ENCODE measurements around the gene MYO15A. TPM values are rescaled to one million over a fixed set of nuclear protein-coding genes. Genes with fewer than 3 reads are reported as not detected.

MYO15A gene
- total and polyA plus RNA-seq, 12 donors: 0.44 to 3.5 (median 0.88) TPM; not detected in 2

- no peaks in the 10 kb centered on the region for H3K9me3 ChIP-seq (replicated peaks in 1 of 3)
- H3K27ac ChIP-seq: peak overlapping the region in 3 of 5 donors; percentile 37 to 99 (median 57)
- peaks cover 0 to 36% of the 10 kb centered on the region in 2 donors for H3K36me3 ChIP-seq (replicated peaks in 1 of 2)
- intact Hi-C loops (cut with DNase I): no loop called here
- no peaks in the 10 kb centered on the region for H3K27me3 ChIP-seq
- WGBS, 4 donors: 19 to 53% (median 38%) methylated on average over 2 to 3 of the region's 3 CpGs
- H3K4me3 ChIP-seq: peak overlapping the region in 1 of 4 donors; percentile 9
- no peak for TF ChIP-seq CTCF (IDR thresholded peaks at IDR 0.05)
- no peak for TF ChIP-seq POLR2A (IDR thresholded peaks at IDR 0.05)
- peaks cover 56 to 84% of the 10 kb centered on the region in 2 donors for H3K4me1 ChIP-seq (replicated peaks in 1 of 2)
- peak in 6 of 7 donors; percentile 45 to 80 (median 63) for DNase-seq
Measured at GRCh38 chr17:18191236-18191667, 82.7 kb downstream of the MYO15A start.

- H3K4me3 ChIP-seq: no peak overlapping the region
- H3K9me3 ChIP-seq (replicated peaks in 1 of 3): no peaks in the 10 kb centered on the region
- peaks cover 0 to 44% of the 10 kb centered on the region in 2 donors for H3K36me3 ChIP-seq (replicated peaks in 1 of 2)
- peaks cover 51 to 79% of the 10 kb centered on the region in 2 donors for H3K4me1 ChIP-seq (replicated peaks in 1 of 2)
- TF ChIP-seq CTCF (IDR thresholded peaks at IDR 0.05) (peak in 3 of 6 experiments; percentile 6 to 12 (median 7)), POLR2A (IDR thresholded peaks at IDR 0.05) (no peak)
- no peak for DNase-seq
- intact Hi-C loops (cut with DNase I): no loop called here
- peak overlapping the region in 1 of 5 donors; percentile 99 for H3K27ac ChIP-seq
- 76 to 90% (median 83%) methylated on average over 2 of the region's 2 CpGs for WGBS, 4 donors
- no peaks in the 10 kb centered on the region for H3K27me3 ChIP-seq
Measured at GRCh38 chr17:18191967-18192366, 83.4 kb downstream of the MYO15A start.

GRCh38 chr17:18194394-18194793 lies 85.8 kb downstream of the MYO15A start:
- TF ChIP-seq POLR2A (IDR thresholded peaks at IDR 0.05) (no peak), CTCF (IDR thresholded peaks at IDR 0.05) (no peak)
- Histone ChIP-seq H3K4me3 (no peak overlapping the region), H3K27me3 (no peaks in the 10 kb centered on the region), H3K9me3 (replicated peaks in 1 of 3) (no peaks in the 10 kb centered on the region), H3K27ac (peak overlapping the region in 1 of 5 donors; percentile 21), H3K36me3 (replicated peaks in 1 of 2) (peaks cover 0 to 61% of the 10 kb centered on the region in 2 donors), H3K4me1 (replicated peaks in 1 of 2) (peaks cover 37 to 76% of the 10 kb centered on the region in 2 donors)
- intact Hi-C loops (cut with DNase I): no loop called here
- DNase-seq: no peak
- 90 to 96% (median 91%) methylated on average over 4 of the region's 4 CpGs for WGBS, 4 donors

- Histone ChIP-seq H3K27me3 (no peaks in the 10 kb centered on the region), H3K36me3 (replicated peaks in 1 of 2) (peaks cover 0 to 60% of the 10 kb centered on the region in 2 donors), H3K9me3 (replicated peaks in 1 of 3) (no peaks in the 10 kb centered on the region), H3K4me1 (replicated peaks in 1 of 2) (peaks cover 33 to 72% of the 10 kb centered on the region in 2 donors), H3K4me3 (no peak overlapping the region), H3K27ac (peak overlapping the region in 1 of 5 donors; percentile 21)
- WGBS, 4 donors: 63 to 81% (median 69%) methylated on average over 4 of the region's 4 CpGs
- intact Hi-C loops (cut with DNase I): no loop called here
- TF ChIP-seq POLR2A (IDR thresholded peaks at IDR 0.05) (no peak), CTCF (IDR thresholded peaks at IDR 0.05) (no peak)
- no peak for DNase-seq
Measured at GRCh38 chr17:18194804-18195203, 86.2 kb downstream of the MYO15A start.

All from adrenal gland (tissue), 12 donors.